Activated CD4-positive, CD25-positive, alpha-beta regulatory T cell treated with anti-CD3 and anti-CD28 coated beads, Interleukin-2, amount 50 U/mL, for 72 hours (primary cell): ENCODE measurements around the gene MAGEB6B.
"Not testable (repeated sequence)": the region's sequence is repeated elsewhere in the genome, so short reads cannot be mapped to it uniquely, and the experiment has no call there.

Experiments
- DNase-seq: peaks from one replicate; pipeline ENCODE4 v3.0.0; 2021

The MAGEB6B gene, protein sequence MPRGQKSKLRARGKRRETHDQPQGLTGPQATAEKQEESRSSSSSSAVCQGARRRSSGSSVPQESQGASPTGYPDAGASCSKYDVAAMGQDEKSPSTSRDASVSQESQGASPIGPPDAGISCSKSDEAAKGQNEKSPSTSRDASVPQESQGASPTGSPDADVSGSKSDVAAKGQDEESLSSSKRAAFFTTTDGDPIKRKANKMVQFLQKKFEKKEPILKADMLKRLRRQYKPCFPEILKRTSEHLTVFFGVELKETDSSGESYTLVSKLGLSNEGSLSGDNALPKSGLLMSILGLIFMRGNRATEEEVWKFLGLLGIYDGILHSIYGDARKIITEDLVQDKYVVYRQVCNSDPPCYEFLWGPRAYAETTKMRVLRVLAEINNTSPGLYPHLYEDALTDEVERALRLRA

DNA sequence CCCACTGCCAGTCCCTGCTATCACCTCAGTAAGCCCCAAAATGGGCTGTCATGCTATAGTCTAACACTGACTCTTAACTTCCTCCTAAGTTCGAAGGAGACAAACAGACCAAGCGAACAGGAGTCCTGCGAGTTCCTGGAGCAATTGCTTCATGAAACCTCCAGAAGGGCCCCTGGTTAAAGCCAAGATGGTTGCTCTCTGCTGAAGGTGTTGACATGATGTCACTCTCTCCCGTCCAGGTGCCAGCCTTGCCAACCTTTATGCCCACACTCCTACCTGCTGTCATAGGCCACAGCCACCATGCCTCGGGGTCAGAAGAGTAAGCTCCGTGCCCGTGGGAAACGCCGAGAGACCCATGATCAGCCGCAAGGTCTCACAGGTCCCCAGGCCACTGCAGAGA lies at the start of gene MAGEB6B:
Gene MAGEB6B, plus strand, starts transcription at position 301 of the 400 bp plus-strand sequence. Its CDS starts 0 bp downstream, at position 301.
- DNase-seq: no peak

DNA sequence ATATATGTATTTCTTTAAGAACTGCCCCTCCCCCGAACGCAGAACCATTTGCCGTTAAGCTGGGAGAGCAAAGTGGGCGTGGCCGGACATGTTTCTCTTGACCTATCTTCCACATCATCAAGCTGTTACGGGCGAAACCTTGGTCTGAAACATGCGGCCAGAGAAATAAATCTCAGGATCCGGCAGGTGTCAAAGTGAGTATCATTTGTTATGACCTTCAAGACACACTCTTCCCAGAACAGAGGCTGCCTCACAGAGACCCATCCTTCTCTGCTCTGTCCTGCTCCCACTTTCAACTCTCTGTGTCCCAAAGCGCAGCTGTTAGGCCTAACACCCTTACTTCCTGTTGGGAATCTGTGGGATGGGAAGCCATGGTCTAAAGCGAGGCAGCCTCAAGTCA lies 22.1 kb upstream of the MAGEB6B start, which contains the start of gene MAGEB18:
Gene MAGEB18, plus strand, starts transcription at position 70 of the 400 bp plus-strand sequence. CDS start 643 bp downstream, outside the sequence.
- no peak for DNase-seq

DNA sequence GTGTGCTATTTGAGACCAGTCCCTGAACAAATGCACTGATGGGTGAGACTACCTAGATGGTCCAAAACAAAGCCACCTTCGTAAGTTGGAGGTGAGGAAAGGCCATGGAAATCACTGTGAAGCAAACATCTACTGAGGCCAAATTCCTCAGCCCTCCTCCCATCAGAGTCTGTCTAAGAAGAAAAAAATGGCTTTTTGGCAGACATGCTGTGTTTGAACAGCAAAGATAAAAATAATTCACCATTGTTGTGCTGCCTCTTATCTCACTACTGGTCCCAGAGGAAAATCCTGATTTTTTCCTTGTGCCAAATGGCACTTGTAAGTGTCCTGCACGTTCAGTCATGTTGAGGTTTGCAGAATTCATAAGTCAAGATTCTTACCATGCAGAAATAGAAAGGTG lies 14.4 kb upstream of the MAGEB6B start:
- no peak for DNase-seq

DNA sequence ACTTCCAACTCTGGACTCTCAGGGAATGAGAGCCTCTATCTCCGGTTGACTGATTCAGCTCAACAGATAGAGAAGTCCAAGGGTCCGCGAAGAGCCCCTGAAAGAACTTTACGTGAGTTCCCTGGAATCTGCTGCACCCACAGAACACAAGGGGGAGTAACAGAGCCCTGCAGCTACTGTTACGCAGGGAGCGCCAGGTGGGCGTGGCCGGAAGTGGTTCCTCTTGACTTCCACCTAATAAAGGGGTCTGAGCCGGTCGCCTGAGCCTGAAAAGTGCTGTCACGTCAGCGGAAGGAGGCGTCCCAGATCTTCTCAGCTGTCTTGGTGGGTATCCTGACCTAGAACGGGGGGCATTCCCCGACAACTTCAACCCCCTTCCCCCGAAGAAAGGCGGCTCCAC lies 31.8 kb downstream of the MAGEB6B start, which contains the start of gene MAGEB6:
Gene MAGEB6, plus strand, starts transcription at position 237 of the 400 bp plus-strand sequence. CDS start 1,407 bp downstream, outside the sequence.
- DNase-seq: no peak

DNA sequence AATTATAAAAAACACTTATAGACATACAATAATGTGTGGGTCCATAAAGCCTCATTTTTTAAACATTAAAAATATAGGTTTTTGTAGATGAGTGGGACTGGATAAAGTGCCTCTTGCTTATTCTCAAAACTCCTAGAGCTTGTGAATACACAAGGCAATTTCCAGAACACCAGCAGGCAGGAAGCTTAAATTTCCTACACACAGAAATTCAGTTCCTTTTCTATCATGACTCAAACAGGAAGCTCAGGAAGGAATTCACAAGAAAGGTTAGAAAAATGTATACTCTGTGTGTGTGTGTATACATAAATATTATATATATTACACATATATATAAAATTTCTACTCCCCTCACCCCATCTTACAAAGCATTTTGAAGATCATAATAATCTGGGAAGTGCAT lies 43.2 kb downstream of the MAGEB6B start:
- no peak for DNase-seq

DNA sequence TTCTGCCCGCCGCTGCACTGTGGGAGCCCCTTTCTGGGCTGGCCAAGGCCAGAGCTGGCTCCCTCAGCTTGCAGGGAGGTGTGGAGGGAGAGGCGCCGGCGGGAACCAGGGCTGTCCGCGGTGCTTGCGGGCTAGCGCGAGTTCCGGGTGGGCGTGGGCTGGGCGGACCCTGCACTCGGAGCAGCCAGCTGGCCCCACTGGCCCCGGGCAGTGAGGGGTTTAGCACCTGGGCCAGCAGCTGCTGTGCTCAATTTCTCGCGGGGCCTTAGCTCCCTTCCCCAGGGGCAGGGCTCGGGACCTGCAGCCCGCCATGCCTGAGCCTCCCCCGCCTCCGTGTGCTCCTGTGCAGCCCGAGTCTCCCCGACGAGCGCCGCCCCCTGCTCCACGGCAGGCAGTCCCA lies 44.3 kb downstream of the MAGEB6B start:
- not testable (repeated sequence) for DNase-seq

DNA sequence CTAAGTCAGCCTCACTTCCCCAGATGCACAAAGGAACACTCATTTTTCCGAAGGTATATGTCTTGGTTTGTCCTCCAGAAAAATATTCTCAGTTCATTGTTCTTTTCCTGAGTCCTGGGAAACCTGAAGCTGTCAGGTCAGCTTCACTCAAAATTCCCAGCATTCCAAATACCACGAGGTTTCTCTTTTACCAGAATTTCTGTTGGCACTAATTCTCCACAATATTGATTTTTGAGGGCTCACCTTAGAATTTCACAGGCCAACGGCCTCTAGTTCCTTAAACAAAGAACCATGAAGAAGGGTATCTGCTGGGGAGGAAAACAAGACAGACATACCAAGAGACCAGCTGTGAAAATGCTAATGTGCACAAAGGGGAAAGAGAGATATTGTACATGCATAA lies 47.6 kb downstream of the MAGEB6B start:
- no peak for DNase-seq
